Measurements from ENCODE around the gene DNAAF1.

Gene DNAAF1

GRCh38 chr16:84175350-84176081, 30.4 kb downstream of the DNAAF1 start:
- TF ChIP-seq CTCF (IDR thresholded peaks at IDR 0.05; ENCODE audit: borderline replicate concordance, insufficient read depth, low read depth, low read length), result peak; percentile 74

DNA sequence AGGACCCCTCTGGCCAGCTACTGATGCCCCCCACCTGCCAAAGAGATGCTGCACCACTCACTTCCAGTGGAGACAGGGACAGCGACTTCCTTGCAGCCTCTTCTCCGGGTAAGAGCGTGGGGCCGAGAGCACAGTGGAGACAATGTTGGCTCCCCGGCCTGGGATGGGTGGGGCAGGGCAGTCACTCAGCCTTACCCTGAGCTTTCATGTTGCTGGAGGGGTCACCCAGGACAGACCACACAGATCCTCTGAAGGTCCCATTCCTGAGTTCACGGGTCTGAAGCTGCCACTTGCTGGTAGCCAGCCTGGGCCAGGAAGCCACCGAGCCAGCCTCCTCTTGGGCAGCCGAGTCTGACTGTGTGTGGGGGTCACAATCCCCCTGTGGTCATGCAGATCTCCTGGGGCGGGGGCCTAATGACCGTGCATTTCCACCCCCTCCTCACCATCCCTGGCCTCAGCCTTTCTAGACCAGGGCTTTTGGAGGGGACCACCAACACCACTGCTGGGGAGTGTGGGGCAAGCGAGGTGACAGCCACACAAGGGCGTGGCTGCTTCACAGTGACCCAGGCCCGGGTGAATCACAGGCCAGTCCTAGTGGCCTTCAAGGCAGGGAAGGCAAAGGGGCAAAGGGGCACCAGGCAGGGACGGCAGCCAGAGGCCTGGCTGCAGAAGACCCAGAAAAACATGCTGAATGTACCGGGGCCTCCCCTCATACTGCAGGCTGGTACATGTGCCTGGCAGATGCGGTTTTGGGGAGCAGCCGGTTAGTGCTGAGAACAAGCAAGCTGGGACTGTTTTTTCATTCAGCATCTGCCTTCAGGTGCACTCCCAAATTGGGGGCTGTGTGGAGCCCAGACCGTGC, 31.3 kb downstream of the DNAAF1 start:
- no peak for TF ChIP-seq CTCF (IDR thresholded peaks at IDR 0.05; ENCODE audit: borderline replicate concordance, insufficient read depth, low read depth, low read length)
- no peak overlapping the region for H3K4me3 ChIP-seq (ENCODE audit: low read depth, low read length)

More at GRCh38 chr16:84175350-84176081, 30.4 kb downstream of the DNAAF1 start:
- no peak overlapping the region for H3K4me3 ChIP-seq (ENCODE audit: low read depth, low read length)

DNA sequence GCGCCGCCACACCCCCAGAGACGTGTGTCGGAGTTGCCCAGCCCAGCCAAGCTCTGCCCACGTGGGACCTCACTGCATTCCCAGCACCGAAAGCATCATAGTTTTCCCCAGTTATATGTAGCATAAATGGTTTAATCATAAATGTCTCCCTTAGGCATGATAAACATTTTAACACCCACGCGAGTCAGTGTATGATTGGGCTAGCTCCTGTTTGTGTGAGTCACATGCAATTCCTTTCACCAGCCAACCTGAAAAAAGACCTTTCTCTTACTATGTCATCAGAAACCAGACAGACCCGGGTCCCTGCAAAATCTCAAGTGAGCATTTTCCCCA, 32.6 kb downstream of the DNAAF1 start:
- TF ChIP-seq CTCF (IDR thresholded peaks at IDR 0.05; ENCODE audit: borderline replicate concordance, insufficient read depth, low read depth, low read length), result no peak
- H3K4me3 ChIP-seq (ENCODE audit: low read depth, low read length), result no peak overlapping the region

GRCh38 chr16:84178146-84178765, 33.1 kb downstream of the DNAAF1 start:
- no peak overlapping the region for H3K4me3 ChIP-seq (ENCODE audit: low read depth, low read length)
- no peak for TF ChIP-seq CTCF (IDR thresholded peaks at IDR 0.05; ENCODE audit: borderline replicate concordance, insufficient read depth, low read depth, low read length)

DNA sequence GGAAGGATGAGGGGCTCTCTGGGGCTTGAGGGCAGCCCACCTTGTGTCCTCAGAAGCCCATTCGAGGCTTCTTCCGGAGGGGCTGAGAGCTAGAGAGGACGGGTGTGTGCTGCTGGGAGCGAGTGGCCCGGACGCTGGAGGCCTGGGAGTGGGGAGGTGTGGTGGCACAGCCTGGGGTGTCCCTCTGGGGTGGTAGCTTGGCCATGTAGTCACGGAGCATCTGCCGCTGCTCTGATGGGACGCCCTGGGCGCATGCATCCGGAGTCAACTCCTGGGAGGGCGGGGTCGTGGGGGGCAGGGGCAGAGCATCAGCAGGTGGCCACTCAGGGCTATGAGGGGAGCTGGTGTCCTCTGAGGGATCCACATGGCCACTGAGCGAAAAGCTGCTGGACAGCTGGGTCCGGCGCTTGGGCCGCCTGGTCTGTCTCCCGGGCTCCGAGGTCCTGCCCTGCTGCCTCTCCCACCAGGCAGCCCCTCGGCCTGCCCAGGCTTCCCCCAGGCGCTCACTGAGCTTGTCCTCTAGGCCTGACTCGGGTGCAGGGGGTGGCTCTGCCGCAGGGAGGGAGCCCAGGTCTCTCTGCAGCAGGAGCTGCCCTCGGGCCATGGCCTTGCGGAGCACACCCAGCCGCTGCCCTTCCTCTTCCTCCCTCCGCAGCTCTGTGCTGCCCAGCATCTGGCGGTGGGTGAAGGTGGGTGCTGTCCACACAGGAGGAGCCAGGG, 33.9 kb downstream of the DNAAF1 start:
- TF ChIP-seq CTCF (IDR thresholded peaks at IDR 0.05; ENCODE audit: borderline replicate concordance, insufficient read depth, low read depth, low read length), result no peak

DNA sequence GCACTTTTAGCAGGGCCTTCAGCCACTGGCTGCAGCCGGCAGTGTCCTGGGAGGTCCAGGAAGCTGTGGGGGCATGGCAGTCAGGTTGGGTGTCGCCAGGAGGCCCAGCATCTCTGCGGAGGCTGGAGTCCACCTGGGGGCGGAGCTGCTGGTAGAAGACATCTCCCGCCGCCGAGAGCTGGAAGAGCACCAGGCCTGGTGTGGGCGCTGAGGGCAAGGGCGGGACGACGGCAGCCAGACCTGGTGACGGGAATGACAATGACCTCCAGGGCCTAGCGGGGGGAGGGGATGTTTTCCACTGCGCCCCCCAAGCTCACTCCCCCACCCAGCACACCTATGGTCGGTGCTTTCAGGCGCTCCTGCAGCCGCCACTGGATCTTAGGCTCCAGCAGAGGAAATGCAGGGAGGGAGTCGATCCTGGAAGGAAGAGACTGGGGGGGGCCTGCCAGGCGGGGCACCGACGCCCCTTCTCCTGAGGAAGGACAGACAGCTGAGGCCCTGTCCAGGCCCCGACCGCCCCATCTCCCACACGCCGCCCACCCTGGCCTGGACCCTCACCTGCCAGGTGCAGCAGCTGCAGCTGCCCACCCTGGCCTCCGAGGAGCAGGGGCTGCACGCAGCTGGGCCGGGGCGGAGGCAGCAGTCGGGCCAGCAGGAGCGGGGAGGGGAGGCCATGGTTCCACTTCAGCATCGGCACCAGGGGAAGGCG, 34.7 kb downstream of the DNAAF1 start:
- H3K4me3 ChIP-seq (ENCODE audit: low read depth, low read length), result no peak overlapping the region
- no peak for TF ChIP-seq CTCF (IDR thresholded peaks at IDR 0.05; ENCODE audit: borderline replicate concordance, insufficient read depth, low read depth, low read length)

More for the DNA sequence above, 33.9 kb downstream of the DNAAF1 start:
- H3K4me3 ChIP-seq (ENCODE audit: low read depth, low read length), result no peak overlapping the region

Measured in GM12875 (cell line).